GM21717 (cell line): Measurements from ENCODE around the gene IL1RAPL2.
"Not testable (repeated sequence)": the region's sequence is repeated elsewhere in the genome, so short reads cannot be mapped to it uniquely, and the experiment has no call there.

Experiments used
- ATAC-seq: cut with Tn5 transposase; IDR thresholded peaks from one replicate; pipeline ENCODE4 v1.9.1; 2021; ENCODE audit warnings: mild to moderate bottlenecking, moderate library complexity; ENCODE audit not compliant: unreplicated experiment

IL1RAPL2 gene

GRCh38 chrX:105136786-105137185, 570.8 kb downstream of the IL1RAPL2 start:
- ATAC-seq, result no peak

GRCh38 chrX:105150036-105150435, 584.0 kb downstream of the IL1RAPL2 start:
- ATAC-seq, result no peak

DNA sequence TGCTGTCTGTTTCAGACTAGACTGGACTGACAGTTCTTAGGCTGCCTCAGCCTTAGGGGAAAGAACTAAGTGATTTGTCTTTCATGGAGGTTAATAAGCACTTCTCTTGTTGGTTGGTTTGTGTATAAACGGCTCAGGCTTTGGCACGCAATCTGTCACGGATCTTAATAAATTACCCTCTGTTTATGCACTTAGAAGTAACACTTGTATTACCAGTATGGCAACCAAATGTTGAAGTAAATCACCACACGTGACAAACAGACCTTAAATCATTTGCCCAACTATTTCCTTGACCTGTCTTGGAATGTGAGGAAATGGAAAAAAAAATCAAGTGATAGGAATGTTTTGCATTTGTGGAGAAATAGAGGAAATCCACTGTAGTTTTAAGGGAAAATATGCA, 584.6 kb downstream of the IL1RAPL2 start:
- ATAC-seq, result no peak

DNA sequence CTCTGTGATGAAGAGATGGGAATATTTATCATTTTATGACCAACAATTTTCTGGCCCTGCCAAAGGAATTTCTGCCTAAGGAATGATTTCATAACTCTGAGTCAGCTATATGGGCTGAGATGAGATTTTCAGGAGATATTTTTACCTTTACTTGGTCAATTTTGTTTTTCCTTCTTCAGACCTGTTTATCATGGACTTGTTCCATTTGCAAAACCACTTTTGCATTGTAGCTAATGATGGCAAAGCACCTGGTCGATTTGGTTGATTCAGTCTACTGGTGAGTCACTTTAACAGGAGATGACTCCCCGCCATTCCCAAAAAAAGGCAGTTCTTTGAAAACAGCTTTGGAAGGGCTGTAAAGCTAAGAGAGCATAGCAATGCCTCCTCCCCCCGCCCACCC, 601.2 kb downstream of the IL1RAPL2 start:
- no peak for ATAC-seq

GRCh38 chrX:105168577-105168976, 602.6 kb downstream of the IL1RAPL2 start:
- no peak for ATAC-seq

GRCh38 chrX:105173071-105173470, 607.1 kb downstream of the IL1RAPL2 start:
- ATAC-seq, result no peak

GRCh38 chrX:105179644-105180043, 613.6 kb downstream of the IL1RAPL2 start:
- ATAC-seq, result no peak

- no peak for ATAC-seq
These were observed 623.1 kb downstream of the IL1RAPL2 start for GRCh38 chrX:105189093-105189492.

DNA sequence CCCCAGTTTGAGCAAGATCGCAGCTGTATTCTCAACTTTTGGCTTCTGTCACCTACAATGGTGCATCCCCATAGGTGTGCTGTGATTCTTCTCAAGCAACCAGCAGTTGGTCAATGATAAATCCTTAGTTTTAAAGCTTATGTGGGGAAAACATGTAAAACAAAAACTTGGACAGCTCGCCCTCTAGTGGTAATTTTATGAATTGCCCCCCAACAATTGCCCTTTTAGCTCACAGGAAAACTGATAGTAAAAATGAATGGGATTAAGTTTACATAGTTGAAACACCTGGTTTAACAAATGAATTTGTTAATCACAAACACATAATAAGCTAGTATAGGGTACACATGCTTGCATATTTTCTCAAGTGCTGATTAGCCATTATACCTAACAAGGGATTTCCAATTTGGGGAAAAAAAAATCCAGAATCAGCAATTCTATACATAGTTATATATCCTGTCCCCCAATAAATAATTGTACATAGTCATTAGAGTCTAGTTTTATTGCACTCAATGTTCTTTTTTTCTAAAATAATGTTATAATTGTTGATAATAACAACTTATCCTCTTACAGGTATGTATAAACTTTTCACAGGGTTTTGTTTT, 624.4 kb downstream of the IL1RAPL2 start:
- ATAC-seq, result no peak

- no peak for ATAC-seq
These were observed 625.9 kb downstream of the IL1RAPL2 start for GRCh38 chrX:105191878-105192277.

DNA sequence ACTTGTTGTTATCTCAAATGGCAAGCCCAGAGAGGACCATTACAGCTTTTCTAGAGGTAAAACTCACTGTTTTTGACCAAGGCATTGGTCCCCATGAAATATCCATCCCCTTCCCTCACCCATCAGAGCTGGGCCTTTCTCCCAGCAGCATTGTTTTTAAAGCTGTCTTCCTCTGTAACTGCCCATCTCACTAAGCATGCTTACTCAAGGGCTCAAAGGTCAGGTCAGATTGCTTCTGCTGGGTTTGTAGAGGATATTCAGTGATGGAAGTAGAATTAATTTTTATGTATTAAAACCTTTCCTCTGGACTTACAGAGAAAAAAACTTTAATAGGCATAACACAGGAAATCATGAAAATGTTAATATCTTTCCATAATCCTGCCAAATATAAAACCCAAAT, 643.4 kb downstream of the IL1RAPL2 start:
- no peak for ATAC-seq

DNA sequence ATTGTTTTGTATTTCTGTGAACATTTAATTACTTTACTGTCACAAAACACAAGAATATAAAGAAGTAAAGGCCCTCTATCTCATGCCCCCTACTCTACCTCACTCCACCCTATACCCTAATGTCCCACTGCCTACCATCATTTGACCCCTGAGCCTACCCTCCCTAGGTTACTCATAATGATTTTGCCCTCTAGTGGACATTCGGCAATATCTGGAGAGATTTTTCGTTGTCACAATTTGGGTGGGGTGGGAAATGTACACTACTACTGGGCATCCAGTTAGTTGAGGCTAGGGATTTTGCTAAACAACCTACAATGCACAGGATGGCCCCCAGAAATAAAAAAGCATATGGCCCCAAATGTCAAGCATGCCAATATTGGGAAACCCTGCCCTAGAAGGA, 644.3 kb downstream of the IL1RAPL2 start:
- no peak for ATAC-seq

GRCh38 chrX:105211066-105211575, 645.1 kb downstream of the IL1RAPL2 start:
- no peak for ATAC-seq

DNA sequence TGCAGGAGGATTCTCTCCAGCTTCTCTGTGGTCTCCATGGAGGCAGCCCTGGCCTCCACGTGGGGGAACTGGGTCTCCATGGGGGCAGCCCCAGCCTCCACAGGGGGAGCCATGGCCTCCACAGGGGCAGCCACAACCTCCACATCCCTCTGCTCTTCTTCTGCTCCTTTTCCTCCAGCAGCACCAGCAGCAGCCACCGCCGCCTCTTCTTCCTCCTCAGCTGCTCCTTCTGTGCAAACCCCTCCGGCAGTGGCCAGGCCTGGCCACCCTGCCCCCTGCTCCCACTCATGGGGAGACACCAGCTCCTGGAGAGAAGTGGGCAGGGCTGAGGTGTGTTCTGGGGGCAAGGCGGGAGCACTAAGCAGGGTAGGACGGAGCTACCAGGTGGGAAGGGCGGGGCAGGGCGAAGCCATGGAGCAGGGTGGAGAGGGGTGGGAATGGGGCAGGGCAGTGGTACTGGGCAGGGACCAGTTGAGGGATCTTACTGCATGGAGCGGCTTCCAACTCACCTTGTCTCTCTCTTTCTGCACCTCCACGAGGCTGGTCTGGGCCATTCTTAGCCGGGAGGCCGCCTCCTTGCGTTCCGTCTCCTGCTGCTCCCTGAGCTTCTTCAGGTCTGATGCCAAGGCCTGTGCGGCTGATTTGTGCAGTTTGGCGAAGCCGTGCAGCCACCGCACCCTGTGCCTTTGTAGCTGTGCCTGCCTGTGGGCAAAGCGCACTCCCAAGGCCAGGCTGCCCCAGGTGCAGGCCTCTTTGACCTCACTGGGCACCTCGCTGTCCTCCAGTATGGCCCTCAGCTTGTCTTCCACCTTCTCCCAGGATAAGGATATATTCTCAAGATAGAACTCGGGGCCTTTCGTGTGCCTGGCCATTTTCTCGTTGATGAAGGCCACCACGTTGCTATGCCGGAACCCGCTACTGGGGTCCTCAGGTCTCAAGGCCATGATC, 653.7 kb downstream of the IL1RAPL2 start:
- ATAC-seq, result no peak

GRCh38 chrX:105220636-105221035, 654.6 kb downstream of the IL1RAPL2 start, which contains the start of gene TEX13A:
Gene TEX13A (minus strand): TSS chrX:105220694. CDS start chrX:105220397, 297 bp downstream.
- no peak for ATAC-seq

DNA sequence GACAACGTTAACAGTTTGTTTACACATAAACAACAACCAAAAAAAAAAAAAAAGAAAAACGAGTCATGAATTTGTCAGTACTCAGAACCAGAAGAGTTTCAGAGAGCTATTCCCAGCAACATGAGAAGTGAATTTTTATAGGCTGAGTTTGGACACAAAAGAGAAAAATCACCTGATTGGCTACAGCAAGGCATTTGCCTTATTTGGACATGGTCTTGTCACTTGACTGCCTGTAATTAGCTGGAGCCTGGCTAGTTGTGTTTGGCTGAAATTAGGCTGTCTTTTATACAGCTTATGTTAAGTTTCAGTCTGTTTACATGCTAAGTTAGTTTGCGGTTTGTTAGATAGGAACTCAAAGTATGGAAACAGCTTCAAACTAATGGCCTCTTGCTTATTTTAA, 655.4 kb downstream of the IL1RAPL2 start:
- ATAC-seq, result no peak

- no peak for ATAC-seq
These were observed 660.5 kb downstream of the IL1RAPL2 start for GRCh38 chrX:105226499-105226898.

GRCh38 chrX:105228602-105229001, 662.6 kb downstream of the IL1RAPL2 start:
- no peak for ATAC-seq

- no peak for ATAC-seq
These were observed 663.1 kb downstream of the IL1RAPL2 start for GRCh38 chrX:105229146-105229545.

GRCh38 chrX:105237407-105237806, 671.4 kb downstream of the IL1RAPL2 start:
- ATAC-seq, result not testable (repeated sequence)

GRCh38 chrX:105241056-105241455, 675.1 kb downstream of the IL1RAPL2 start:
- no peak for ATAC-seq
